ENCODE measurements around the gene WDR37.
"Not testable (repeated sequence)": the region's sequence is repeated elsewhere in the genome, so short reads cannot be mapped to it uniquely, and the experiment has no call there.

Gene WDR37

DNA sequence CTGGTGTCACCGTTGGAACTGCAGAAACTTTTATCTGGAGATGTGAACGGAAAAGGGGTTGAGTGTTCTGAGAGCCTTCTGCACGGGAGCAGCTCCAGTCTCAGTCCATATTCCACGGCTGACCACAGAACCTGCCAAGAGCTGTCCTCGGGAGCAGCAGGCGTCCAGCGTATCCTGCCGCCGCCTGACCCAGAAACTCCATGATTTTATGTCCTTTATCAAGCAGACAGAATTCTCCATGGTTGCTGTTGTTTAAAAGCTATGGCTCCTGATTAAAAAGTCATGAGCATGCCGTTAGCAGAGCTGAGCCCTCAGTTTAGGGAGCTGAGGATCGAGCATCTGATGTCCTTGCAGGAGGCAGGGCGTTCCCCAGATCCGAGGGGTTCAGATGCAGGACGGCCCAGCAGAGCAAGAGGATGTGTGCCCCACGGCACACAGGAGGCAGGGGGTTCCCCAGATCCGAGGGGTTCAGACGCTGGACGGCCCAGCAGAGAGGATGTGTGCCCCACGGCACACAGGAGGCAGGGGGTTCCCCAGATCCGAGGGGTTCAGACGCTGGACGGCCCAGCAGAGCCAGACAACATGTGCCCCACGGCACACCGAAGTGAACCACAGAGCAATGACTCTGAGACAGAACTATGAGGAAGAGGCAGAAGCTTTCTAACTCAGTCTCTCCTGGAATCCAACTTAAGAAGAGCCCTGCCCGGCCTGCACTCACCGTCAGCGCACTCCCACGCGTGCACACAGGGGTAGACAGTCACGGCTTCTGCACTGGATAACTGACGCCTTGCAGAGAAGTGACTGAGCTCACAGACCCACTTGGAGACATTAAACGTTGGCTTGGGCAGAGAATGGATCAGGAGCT is 96.4 kb downstream of the WDR37 start:
- Mint-ChIP-seq H3K4me3 (no peak overlapping the region), H3K9me3 (no peaks in the 10 kb centered on the region), H3K4me1 (peaks cover 13% of the 10 kb centered on the region), H3K36me3 (no peaks in the 10 kb centered on the region), H3K27ac (no peak overlapping the region)
- no peak for DNase-seq (ENCODE audit: low spot score in 2 of 2)
- no peak for ATAC-seq

GRCh38 chr10:1153251-1153763 is 97.1 kb downstream of the WDR37 start:
- no peak overlapping the region for H3K4me3 Mint-ChIP-seq
- H3K9me3 Mint-ChIP-seq, result no peaks in the 10 kb centered on the region
- no peak for DNase-seq (ENCODE audit: low spot score in 2 of 2)
- no peak overlapping the region for H3K27ac Mint-ChIP-seq
- no peak for ATAC-seq
- H3K36me3 Mint-ChIP-seq, result no peaks in the 10 kb centered on the region
- peaks cover 13% of the 10 kb centered on the region for H3K4me1 Mint-ChIP-seq

DNA sequence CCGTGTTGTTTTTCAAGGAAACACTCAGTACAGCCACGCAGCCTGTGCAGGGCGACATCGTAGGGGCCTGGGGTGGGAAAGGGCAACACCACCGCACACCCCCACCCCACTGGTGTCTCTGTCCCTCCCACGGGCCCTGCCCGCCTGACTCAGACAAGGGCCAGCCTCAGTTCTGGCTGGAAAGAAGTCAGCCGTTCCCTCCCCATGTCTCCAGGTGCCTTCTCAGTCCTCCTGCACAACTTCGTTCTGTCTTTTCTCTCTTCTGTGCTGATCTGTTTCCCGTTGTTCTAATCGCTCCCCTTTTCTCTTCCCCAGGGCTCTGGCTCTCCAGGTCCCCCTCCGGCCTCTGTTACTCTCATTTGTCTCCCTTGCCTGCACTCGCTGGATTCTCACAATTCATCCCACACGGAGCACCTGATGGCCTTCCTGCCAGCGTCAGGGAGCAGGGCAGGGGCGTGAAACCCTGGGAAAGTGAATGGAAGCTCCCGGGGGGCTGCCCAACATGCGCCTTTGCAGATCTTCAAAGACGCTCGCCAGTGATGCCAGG is 97.7 kb downstream of the WDR37 start:
- Mint-ChIP-seq H3K27ac (no peak overlapping the region), H3K4me1 (peaks cover 13% of the 10 kb centered on the region), H3K9me3 (no peaks in the 10 kb centered on the region), H3K4me3 (no peak overlapping the region), H3K36me3 (no peaks in the 10 kb centered on the region)
- DNase-seq (ENCODE audit: low spot score in 2 of 2) (no peak), ATAC-seq (no peak)

- no peak overlapping the region for H3K4me3 Mint-ChIP-seq
- no peaks in the 10 kb centered on the region for H3K36me3 Mint-ChIP-seq
These were observed 98.5 kb downstream of the WDR37 start for GRCh38 chr10:1154531-1155295.

GRCh38 chr10:1155791-1156615 is 99.8 kb downstream of the WDR37 start:
- DNase-seq (ENCODE audit: low spot score in 2 of 2), result no peak
- no peak for ATAC-seq
- no peak overlapping the region for H3K27ac Mint-ChIP-seq
- H3K4me1 Mint-ChIP-seq, result no peaks in the 10 kb centered on the region
- no peaks in the 10 kb centered on the region for H3K9me3 Mint-ChIP-seq
- H3K36me3 Mint-ChIP-seq, result no peaks in the 10 kb centered on the region
- no peak overlapping the region for H3K4me3 Mint-ChIP-seq

More at GRCh38 chr10:1154531-1155295, 98.5 kb downstream of the WDR37 start:
- Mint-ChIP-seq H3K4me1 (peaks cover 9% of the 10 kb centered on the region), H3K27ac (no peak overlapping the region), H3K9me3 (no peaks in the 10 kb centered on the region)
- ATAC-seq (no peak), DNase-seq (ENCODE audit: low spot score in 2 of 2) (no peak)

DNA sequence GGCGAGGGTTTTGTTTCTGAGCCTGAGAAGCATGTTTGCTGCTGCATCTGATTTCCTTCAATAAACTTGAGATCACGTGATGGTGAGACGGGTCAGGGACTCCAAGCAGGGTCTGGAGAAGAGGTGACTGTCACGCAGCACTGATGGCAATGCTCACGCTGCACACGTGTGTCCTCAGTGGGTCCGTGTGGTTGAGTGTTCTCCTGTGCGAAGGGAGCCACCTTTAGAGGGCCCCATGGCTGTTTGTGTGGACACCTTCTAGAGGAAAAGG is 100.4 kb downstream of the WDR37 start:
- H3K4me1 Mint-ChIP-seq, result no peaks in the 10 kb centered on the region
- ATAC-seq (no peak), DNase-seq (ENCODE audit: low spot score in 2 of 2) (peak in 1 of 2 donors; percentile 23)
- no peaks in the 10 kb centered on the region for H3K36me3 Mint-ChIP-seq
- H3K4me3 Mint-ChIP-seq, result no peak overlapping the region
- no peaks in the 10 kb centered on the region for H3K9me3 Mint-ChIP-seq
- H3K27ac Mint-ChIP-seq, result no peak overlapping the region

GRCh38 chr10:1156921-1157614 is 100.9 kb downstream of the WDR37 start:
- Mint-ChIP-seq H3K36me3 (no peaks in the 10 kb centered on the region), H3K9me3 (no peaks in the 10 kb centered on the region), H3K4me3 (no peak overlapping the region), H3K27ac (no peak overlapping the region), H3K4me1 (no peaks in the 10 kb centered on the region)
- no peak for DNase-seq (ENCODE audit: low spot score in 2 of 2)
- ATAC-seq, result no peak

GRCh38 chr10:1157615-1157933 is 101.4 kb downstream of the WDR37 start:
- ATAC-seq, result no peak
- no peaks in the 10 kb centered on the region for H3K4me1 Mint-ChIP-seq
- no peak overlapping the region for H3K4me3 Mint-ChIP-seq
- DNase-seq (ENCODE audit: low spot score in 2 of 2), result no peak
- H3K36me3 Mint-ChIP-seq, result no peaks in the 10 kb centered on the region
- no peaks in the 10 kb centered on the region for H3K9me3 Mint-ChIP-seq
- no peak overlapping the region for H3K27ac Mint-ChIP-seq

DNA sequence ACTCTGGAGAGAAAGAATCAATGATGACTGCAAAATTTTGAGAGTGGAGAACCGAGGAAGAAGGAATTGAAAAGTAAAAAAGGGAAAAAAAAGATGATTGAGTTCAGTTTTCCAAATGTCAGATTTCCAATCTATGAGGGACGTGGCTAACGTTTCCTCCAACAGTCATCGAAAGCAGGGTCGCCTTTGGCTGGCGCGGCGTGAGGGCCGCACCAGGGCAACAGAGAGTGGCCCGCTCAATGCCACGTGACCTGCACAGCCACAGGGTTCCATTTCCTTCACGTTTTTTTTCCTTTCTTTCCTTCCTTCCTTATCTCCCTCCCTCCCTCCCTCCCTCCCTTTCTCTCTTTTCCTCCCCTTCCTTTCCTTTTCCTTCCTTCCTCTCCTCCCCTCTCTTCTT is 101.9 kb downstream of the WDR37 start:
- H3K36me3 Mint-ChIP-seq, result no peaks in the 10 kb centered on the region
- ATAC-seq, result no peak
- H3K4me3 Mint-ChIP-seq, result no peak overlapping the region
- no peaks in the 10 kb centered on the region for H3K9me3 Mint-ChIP-seq
- no peak overlapping the region for H3K27ac Mint-ChIP-seq
- H3K4me1 Mint-ChIP-seq, result no peaks in the 10 kb centered on the region
- no peak for DNase-seq (ENCODE audit: low spot score in 2 of 2)

- DNase-seq (ENCODE audit: low spot score in 2 of 2); H3K4me3 Mint-ChIP-seq; ATAC-seq; H3K27ac Mint-ChIP-seq; H3K4me1 Mint-ChIP-seq; H3K36me3 Mint-ChIP-seq; H3K9me3 Mint-ChIP-seq: not testable (repeated sequence)
These were observed 102.4 kb downstream of the WDR37 start for GRCh38 chr10:1158536-1158935.

DNA sequence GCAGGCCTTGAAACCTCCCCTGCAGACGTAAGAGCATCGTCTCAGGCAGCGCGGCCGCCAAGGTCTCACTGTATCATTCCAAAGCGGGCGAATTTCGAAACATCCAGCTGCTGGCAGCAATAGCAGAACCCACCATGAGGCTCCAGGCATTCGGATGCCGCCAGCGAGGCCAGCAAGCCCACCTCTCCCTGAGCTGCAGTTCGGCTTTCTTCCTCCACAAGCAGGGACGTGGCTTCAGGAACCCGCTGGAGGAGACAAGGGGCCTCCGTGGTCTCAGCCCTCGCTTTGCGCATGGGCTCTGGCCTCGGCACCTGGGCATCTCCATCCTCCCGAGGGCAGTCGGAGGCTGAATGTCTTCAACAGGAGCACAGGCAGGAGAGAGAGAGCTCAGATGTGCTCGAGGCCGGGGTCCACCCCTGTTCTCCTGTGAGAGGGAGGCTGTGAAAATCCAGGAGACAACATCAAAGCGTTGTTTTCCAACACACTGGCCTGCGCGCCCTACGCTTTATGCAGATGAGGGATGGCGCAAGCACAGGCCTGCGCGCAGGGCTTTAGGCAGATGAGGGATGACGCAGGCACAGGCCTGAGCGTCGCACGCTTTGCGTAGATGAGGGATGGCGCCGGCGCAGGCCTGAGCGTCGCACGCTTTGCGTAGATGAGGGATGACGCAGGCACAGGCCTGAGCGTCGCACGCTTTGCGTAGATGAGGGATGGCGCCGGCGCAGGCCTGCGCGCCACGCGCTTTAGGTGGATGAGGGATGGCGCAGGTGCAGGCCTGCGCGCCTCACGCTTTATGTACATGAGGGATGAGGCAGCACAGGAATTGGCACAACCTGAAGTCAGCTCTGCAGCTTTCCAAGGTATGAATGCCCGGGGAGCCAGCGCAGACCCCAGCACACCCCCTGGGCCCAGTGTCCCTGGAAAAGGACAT is 103.2 kb downstream of the WDR37 start:
- Mint-ChIP-seq H3K4me1 (no peaks in the 10 kb centered on the region), H3K4me3 (no peak overlapping the region), H3K36me3 (no peaks in the 10 kb centered on the region), H3K9me3 (no peaks in the 10 kb centered on the region), H3K27ac (no peak overlapping the region)
- no peak for DNase-seq (ENCODE audit: low spot score in 2 of 2)
- ATAC-seq, result no peak

GRCh38 chr10:1160561-1161314 is 104.6 kb downstream of the WDR37 start:
- Mint-ChIP-seq H3K9me3 (no peaks in the 10 kb centered on the region), H3K4me1 (no peaks in the 10 kb centered on the region), H3K27ac (no peak overlapping the region), H3K4me3 (no peak overlapping the region), H3K36me3 (no peaks in the 10 kb centered on the region)
- DNase-seq (ENCODE audit: low spot score in 2 of 2) (no peak), ATAC-seq (no peak)

- H3K36me3 Mint-ChIP-seq; H3K4me3 Mint-ChIP-seq; H3K4me1 Mint-ChIP-seq; ATAC-seq; DNase-seq (ENCODE audit: low spot score in 2 of 2); H3K9me3 Mint-ChIP-seq; H3K27ac Mint-ChIP-seq: not testable (repeated sequence)
These were observed 105.1 kb downstream of the WDR37 start for GRCh38 chr10:1161315-1161673.

All from stimulated activated effector memory CD8-positive, alpha-beta T cell treated with anti-CD3 and anti-CD28 coated beads, Interleukin-12 subunit alpha, Interleukin-12 subunit beta, amount 100 ng/mL, for 72 hours (primary cell).